GM12878 (cell line): ENCODE data around the gene CHST8. TPM values are rescaled to one million over a fixed set of nuclear protein-coding genes. Genes with fewer than 3 reads are reported as not detected.

ENCODE experiments used
- E2F8 ChIP-seq: fragments of 450-650 bp; IDR thresholded peaks from 2 replicates; pipeline ENCODE4 v1.6.1; 2018; ENCODE audit warnings: mild to moderate bottlenecking, low read depth, moderate library complexity; ENCODE audit not compliant: partially characterized antibody
- EGR1 ChIP-seq, 2 experiments: IDR thresholded peaks; 1 replicate in 1 of 2; 2 replicates in 1 of 2; pipeline ENCODE4 v1.6.1; 2011 to 2012; ENCODE audit warnings: low read depth in 2 of 2, low read length in 2 of 2, borderline replicate concordance in 1 of 2, mild to moderate bottlenecking in 1 of 2, moderate library complexity in 1 of 2
- FOXK2 ChIP-seq: fragments of 450-650 bp; IDR thresholded peaks from 2 replicates; pipeline ENCODE4 v1.6.1; 2017; ENCODE audit warnings: mild to moderate bottlenecking, moderate library complexity
- FOXM1 ChIP-seq: IDR thresholded peaks from 2 replicates; pipeline ENCODE4 v1.6.1; 2012; ENCODE audit warnings: low read depth, mild to moderate bottlenecking, inconsistent platforms, low read length, moderate library complexity
- NR2F1 ChIP-seq: fragments of 450-650 bp; conservative IDR thresholded peaks from 2 replicates; pipeline ENCODE4 v1.6.1; 2017; ENCODE audit warnings: mild to moderate bottlenecking
- ZBTB40 ChIP-seq: fragments of 450-650 bp; IDR thresholded peaks from 2 replicates; pipeline ENCODE4 v1.6.1; 2016; ENCODE audit warnings: mild to moderate bottlenecking, moderate library complexity, borderline replicate concordance
- ZNF592 ChIP-seq: fragments of 450-650 bp; IDR thresholded peaks from 2 replicates; pipeline ENCODE4 v1.6.1; 2017; ENCODE audit warnings: mild to moderate bottlenecking, moderate library complexity
- polyA plus RNA-seq, 11 experiments: library from polyadenylated mRNA; depleted of rRNA in 4 of 11; unstranded in 6 of 11; stranded (reverse) in 5 of 11; fragments of >200 nt; fragmentation: Nextera tagmentation in 4 of 11; fragmentation: Illumina TruSeq in 1 of 11; extraction: Ambion mirVana in 4 of 11; extraction: Trizol in 1 of 11; gene quantifications; 1 replicate in 1 of 11; 2 replicates in 10 of 11; pipeline versions ENCODE4 v1.2.1 to v1.2.3, GENCODE V29; 2011 to 2016; ENCODE audit warnings: inconsistent platforms in 2 of 11, missing spikeins in 2 of 11, low read depth in 1 of 11
- total RNA-seq, 4 experiments: library from RNA; depleted of rRNA in 3 of 4; stranded (reverse); fragments of >200 nt in 3 of 4; fragmentation: Illumina TruSeq in 1 of 4; extraction: Trizol in 1 of 4; gene quantifications; 2 replicates each; pipeline versions ENCODE4 v1.2.1 to v1.2.3, GENCODE V29; 2013 to 2021

The CHST8 gene
- total and polyA plus RNA-seq, 10 of the 15 experiments (the other 5 are each of a cell fraction or from before 2014, with no cell fraction given): 0.06 TPM; not detected in 9

GRCh38 chr19:33769208-33769607, 147.5 kb downstream of the CHST8 start (continued):
- no peak for TF ChIP-seq ZBTB40
- no peak for TF ChIP-seq ZNF592
- no peak for TF ChIP-seq FOXM1
- TF ChIP-seq EGR1 (IDR thresholded peaks at IDR 0.05; ENCODE audit: borderline replicate concordance in 1 of 2, low read depth in 2 of 2, low read length in 2 of 2): no peak
- TF ChIP-seq FOXK2: no peak
- no peak for TF ChIP-seq NR2F1
- no peak for TF ChIP-seq E2F8
- TF ChIP-seq, all 136 proteins: peak for 0
